Effector memory CD4-positive, alpha-beta T cell (primary cell): Measurements from ENCODE around the gene FGF2.

Source experiments
- DNase-seq, 3 donors: peaks; one replicate each; pipeline ENCODE4 v3.0.0-alpha.2; 2020
- H3K27ac ChIP-seq: 2 replicates; pipeline ENCODE4 v1.7.0; 2013; ENCODE audit warnings: mild to moderate bottlenecking, low read length, moderate library complexity; ENCODE audit not compliant: insufficient read depth, poor library complexity, severe bottlenecking
- H3K27me3 ChIP-seq: replicated peaks from 2 replicates; pipeline ENCODE4 v1.7.0; 2013; ENCODE audit warnings: mild to moderate bottlenecking, low read length; ENCODE audit not compliant: insufficient read depth, control insufficient read depth, poor library complexity, severe bottlenecking
- H3K36me3 ChIP-seq: 2 replicates; pipeline ENCODE4 v1.7.0; 2013; ENCODE audit warnings: mild to moderate bottlenecking, low read length, moderate library complexity; ENCODE audit not compliant: control insufficient read depth, insufficient read depth
- H3K4me1 ChIP-seq: 2 replicates; pipeline ENCODE4 v1.7.0; 2013; ENCODE audit warnings: low read length, mild to moderate bottlenecking; ENCODE audit not compliant: control insufficient read depth, insufficient read depth, poor library complexity, severe bottlenecking
- H3K4me3 ChIP-seq: 2 replicates; pipeline ENCODE4 v1.7.0; 2013; ENCODE audit warnings: low read length, low read depth, mild to moderate bottlenecking; ENCODE audit not compliant: insufficient read depth, poor library complexity, severe bottlenecking
- H3K9me3 ChIP-seq: 2 replicates; pipeline ENCODE4 v1.7.0; 2013; ENCODE audit warnings: mild to moderate bottlenecking, low read length, moderate library complexity; ENCODE audit not compliant: control insufficient read depth

Gene FGF2

GRCh38 chr4:122826079-122826527, 528 bp upstream of the FGF2 start:
- H3K4me3 ChIP-seq, result no peak overlapping the region
- H3K27me3 ChIP-seq, result peaks cover 34% of the 10 kb centered on the region
- H3K27ac ChIP-seq, result no peak overlapping the region
- H3K36me3 ChIP-seq, result no peaks in the 10 kb centered on the region
- H3K9me3 ChIP-seq, result no peaks in the 10 kb centered on the region
- no peak for DNase-seq
- peaks cover 10% of the 10 kb centered on the region for H3K4me1 ChIP-seq

- DNase-seq, result peak in 1 of 3 donors; percentile 1
These were observed 737 bp downstream of the FGF2 start for GRCh38 chr4:122827258-122827878.

GRCh38 chr4:122827879-122828601, 1.4 kb downstream of the FGF2 start:
- Histone ChIP-seq H3K4me3 (peak overlapping the region; percentile 70), H3K27ac (no peak overlapping the region), H3K9me3 (no peaks in the 10 kb centered on the region), H3K36me3 (no peaks in the 10 kb centered on the region), H3K27me3 (peaks cover 34% of the 10 kb centered on the region), H3K4me1 (peaks cover 10% of the 10 kb centered on the region)
- peak in 1 of 3 donors; percentile 1 for DNase-seq

More at GRCh38 chr4:122827258-122827878, 737 bp downstream of the FGF2 start:
- Histone ChIP-seq H3K27me3 (peaks cover 34% of the 10 kb centered on the region), H3K36me3 (no peaks in the 10 kb centered on the region), H3K27ac (no peak overlapping the region), H3K4me3 (peak overlapping the region; percentile 70), H3K4me1 (peaks cover 10% of the 10 kb centered on the region), H3K9me3 (no peaks in the 10 kb centered on the region)

DNA sequence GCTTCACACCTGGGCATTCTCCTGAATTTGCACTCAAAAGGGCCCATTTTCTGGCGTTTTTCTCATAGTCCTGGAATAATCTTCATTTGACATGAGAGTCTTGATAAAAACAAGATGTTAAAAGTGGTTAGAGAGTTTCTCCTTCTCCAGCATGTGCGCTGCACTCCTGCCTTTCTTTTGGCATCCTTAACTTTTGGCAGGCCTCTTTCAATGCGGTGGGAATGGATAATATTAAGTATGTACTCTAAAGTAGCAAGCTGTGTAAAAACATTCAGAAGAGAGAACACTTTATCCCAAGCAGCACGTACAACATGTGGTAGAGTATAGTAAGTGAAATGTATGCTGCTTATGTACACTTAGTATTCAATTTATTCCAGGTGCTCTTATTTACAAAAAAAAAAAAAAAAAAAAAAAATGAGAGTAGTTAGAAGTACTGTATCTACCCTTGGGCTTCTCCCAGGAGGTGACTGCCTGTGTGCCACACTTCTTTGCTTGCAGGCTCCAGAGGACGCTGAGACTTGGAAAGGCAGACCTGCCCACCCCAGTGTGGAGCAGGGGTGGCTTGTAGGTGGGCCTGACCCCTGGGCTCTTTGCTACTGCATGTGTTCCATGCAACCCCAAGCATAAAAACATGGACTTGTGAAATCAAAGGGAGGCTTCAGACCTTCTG, 3.9 kb downstream of the FGF2 start:
- peaks cover 10% of the 10 kb centered on the region for H3K4me1 ChIP-seq
- H3K27me3 ChIP-seq, result peaks cover 34% of the 10 kb centered on the region
- H3K4me3 ChIP-seq, result no peak overlapping the region
- H3K9me3 ChIP-seq, result no peaks in the 10 kb centered on the region
- no peaks in the 10 kb centered on the region for H3K36me3 ChIP-seq
- H3K27ac ChIP-seq, result no peak overlapping the region
- no peak for DNase-seq

DNA sequence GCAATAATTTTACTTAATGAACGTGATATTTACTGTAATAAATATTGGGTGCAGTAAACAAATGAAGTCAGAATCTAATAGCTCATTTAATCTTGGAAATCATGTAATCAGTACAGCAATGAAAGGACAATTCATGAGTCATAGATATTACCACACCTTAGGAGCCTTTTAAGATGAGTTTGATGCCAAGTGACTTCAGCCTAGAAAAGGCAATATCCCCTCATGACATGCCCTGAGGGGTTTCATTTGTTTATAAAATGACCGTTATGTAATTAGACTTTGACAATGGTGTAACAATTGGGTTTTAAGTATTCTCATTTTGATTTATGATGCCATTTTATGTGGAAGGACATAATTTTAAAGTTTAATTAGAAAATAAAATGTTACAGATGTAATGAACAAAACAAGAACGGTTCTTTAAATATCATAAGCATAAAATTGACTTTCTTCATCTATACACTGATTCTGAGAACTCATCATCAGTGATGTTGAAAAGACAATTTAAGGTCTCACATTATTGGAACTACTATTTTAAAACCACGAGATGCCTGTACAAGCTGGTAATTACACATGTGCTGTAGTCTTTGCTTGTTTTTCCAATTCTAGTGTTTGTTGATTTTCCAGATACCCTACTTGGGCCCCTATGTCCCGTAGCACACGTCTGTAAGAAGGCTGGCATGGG, 5.0 kb downstream of the FGF2 start:
- Histone ChIP-seq H3K36me3 (no peaks in the 10 kb centered on the region), H3K9me3 (no peaks in the 10 kb centered on the region), H3K4me3 (no peak overlapping the region), H3K4me1 (peaks cover 10% of the 10 kb centered on the region), H3K27me3 (peaks cover 25% of the 10 kb centered on the region), H3K27ac (no peak overlapping the region)
- DNase-seq, result no peak

- H3K4me1 ChIP-seq, result peaks cover 7% of the 10 kb centered on the region
- no peak overlapping the region for H3K27ac ChIP-seq
- H3K9me3 ChIP-seq, result no peaks in the 10 kb centered on the region
- H3K36me3 ChIP-seq, result no peaks in the 10 kb centered on the region
- H3K4me3 ChIP-seq, result no peak overlapping the region
- DNase-seq, result no peak
- peaks cover 17% of the 10 kb centered on the region for H3K27me3 ChIP-seq
These were observed 6.1 kb downstream of the FGF2 start for GRCh38 chr4:122832732-122833131.

- Histone ChIP-seq H3K9me3 (no peaks in the 10 kb centered on the region), H3K4me1 (no peaks in the 10 kb centered on the region), H3K36me3 (no peaks in the 10 kb centered on the region), H3K27ac (no peak overlapping the region), H3K4me3 (no peak overlapping the region), H3K27me3 (peaks cover 5% of the 10 kb centered on the region)
- DNase-seq, result no peak
These were observed 7.4 kb downstream of the FGF2 start for GRCh38 chr4:122833999-122834398.

DNA sequence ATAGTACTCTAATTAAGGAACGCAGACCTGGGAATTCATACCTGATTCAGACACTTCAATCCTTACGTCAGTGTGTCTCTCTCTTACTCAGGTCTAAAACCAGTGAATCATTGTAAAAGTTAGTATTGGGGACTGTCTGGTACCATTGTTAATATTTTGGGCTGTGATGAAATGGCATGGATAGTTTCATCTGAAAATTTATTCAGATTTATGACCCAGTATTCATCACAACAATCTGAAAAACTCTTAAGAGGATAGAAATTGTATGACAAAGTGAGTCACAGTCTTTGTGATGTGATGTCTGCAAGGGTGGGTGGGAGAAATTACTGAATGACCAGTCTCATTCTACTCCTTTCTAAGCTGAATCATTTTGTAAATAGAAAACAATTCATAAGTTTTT, 10.3 kb downstream of the FGF2 start:
- no peaks in the 10 kb centered on the region for H3K36me3 ChIP-seq
- no peaks in the 10 kb centered on the region for H3K9me3 ChIP-seq
- H3K27me3 ChIP-seq, result no peaks in the 10 kb centered on the region
- H3K4me3 ChIP-seq, result no peak overlapping the region
- no peak overlapping the region for H3K27ac ChIP-seq
- no peaks in the 10 kb centered on the region for H3K4me1 ChIP-seq
- DNase-seq, result no peak

DNA sequence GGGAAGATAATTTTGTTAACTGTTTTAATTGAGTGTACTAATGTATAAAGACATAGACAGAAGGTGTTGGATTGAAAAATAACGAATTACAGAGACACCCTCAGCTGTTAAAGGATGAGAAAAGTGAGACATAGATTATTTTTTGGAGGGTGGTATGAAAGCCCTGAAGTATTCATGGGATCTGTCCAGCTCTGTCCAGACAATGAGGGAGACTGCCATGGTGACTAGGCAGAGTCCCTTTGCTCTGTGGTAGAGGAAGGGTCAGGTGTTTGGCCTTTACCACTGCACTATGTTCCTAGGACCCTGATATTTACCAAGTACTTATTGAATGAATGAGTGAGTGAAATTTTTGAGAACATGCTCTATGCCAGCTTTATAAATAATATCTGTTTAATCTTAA, 11.4 kb downstream of the FGF2 start:
- no peak for DNase-seq
- Histone ChIP-seq H3K27ac (no peak overlapping the region), H3K36me3 (no peaks in the 10 kb centered on the region), H3K4me1 (no peaks in the 10 kb centered on the region), H3K9me3 (no peaks in the 10 kb centered on the region), H3K4me3 (no peak overlapping the region), H3K27me3 (no peaks in the 10 kb centered on the region)
